HEK293 (cell line): ENCODE results near the gene KRTAP1-5.
"Not testable (repeated sequence)": the region's sequence is repeated elsewhere in the genome, so short reads cannot be mapped to it uniquely, and the experiment has no call there.

Experiments
- CTCF ChIA-PET: fragments of 350-600 bp; formaldehyde crosslinking; extraction: SDS; loops from one replicate; lab custom pipeline; 2021; ENCODE audit warnings: antibody characterized with exemption; lab: Yijun Ruan, JAX
- POLR2A ChIA-PET: fragments of 300-600 bp; formaldehyde crosslinking; extraction: SDS; loops from one replicate; lab custom pipeline; 2020; ENCODE audit warnings: antibody characterized with exemption, inconsistent platforms; lab: Yijun Ruan, JAX
- H3K27ac ChIP-seq: fragments of 200-500 bp; sonication (Bioruptor generic); 2 replicates; pipeline ENCODE4 v1.5.1; 2014; ENCODE audit warnings: low read depth, low read length, control low read depth, inconsistent platforms; ENCODE audit errors: extremely low read depth
- H3K36me3 ChIP-seq, 2 experiments: fragments of 200-500 bp in 1 of 2; sonication (Bioruptor generic) in 1 of 2; 1 replicate in 1 of 2; 2 replicates in 1 of 2; pipeline ENCODE4 v1.5.1; 2014 to 2017; ENCODE audit warnings: inconsistent platforms in 2 of 2, low read length in 2 of 2; ENCODE audit not compliant: control insufficient read depth in 2 of 2, insufficient read depth in 1 of 2
- H3K4me1 ChIP-seq: fragments of 200-500 bp; sonication (Bioruptor generic); 2 replicates; pipeline ENCODE4 v1.5.1; 2014; ENCODE audit warnings: mild to moderate bottlenecking, low read length, inconsistent platforms; ENCODE audit not compliant: control insufficient read depth, insufficient read depth
- H3K4me3 ChIP-seq: 2 replicates; pipeline ENCODE4 v1.5.1; 2011; ENCODE audit warnings: low read depth, mild to moderate bottlenecking, control low read depth, low read length, moderate library complexity
- H3K9me3 ChIP-seq: fragments of 200-500 bp; sonication (Bioruptor generic); 2 replicates; pipeline ENCODE4 v1.5.1; 2014; ENCODE audit warnings: low read depth, low read length, inconsistent platforms; ENCODE audit not compliant: control insufficient read depth, insufficient read depth
- GLIS1 ChIP-seq: fragments of 450-650 bp; formaldehyde crosslinking; IDR thresholded peaks from 2 replicates; pipeline ENCODE4 v1.5.1; 2016; ENCODE audit warnings: missing biosample characterization, missing genetic modification characterization
- KLF10 ChIP-seq: fragments of 450-650 bp; IDR thresholded peaks from 2 replicates; pipeline ENCODE4 v1.5.1; 2018; ENCODE audit warnings: missing biosample characterization, mild to moderate bottlenecking, missing genetic modification characterization
- KLF9 ChIP-seq: fragments of 450-650 bp; formaldehyde crosslinking; IDR thresholded peaks from 2 replicates; pipeline ENCODE4 v1.5.1; 2016; ENCODE audit warnings: missing biosample characterization, missing genetic modification characterization, low read depth
- MEIS1 ChIP-seq: sonication (generic); formaldehyde crosslinking; IDR thresholded peaks from 2 replicates; pipeline ENCODE4 v1.8.1; 2022; ENCODE audit warnings: missing genetic modification reagents, mild to moderate bottlenecking, borderline replicate concordance
- RBAK ChIP-seq: fragments of 450-650 bp; formaldehyde crosslinking; IDR thresholded peaks from 2 replicates; pipeline ENCODE4 v1.5.1; 2016; ENCODE audit warnings: missing biosample characterization, missing genetic modification characterization
- SCRT1 ChIP-seq: fragments of 450-650 bp; formaldehyde crosslinking; IDR thresholded peaks from 2 replicates; pipeline ENCODE4 v1.5.1; 2016; ENCODE audit warnings: missing biosample characterization, missing genetic modification characterization, borderline replicate concordance
- SCRT2 ChIP-seq: fragments of 450-650 bp; formaldehyde crosslinking; IDR thresholded peaks from 2 replicates; pipeline ENCODE4 v1.5.1; 2016; ENCODE audit warnings: missing biosample characterization, missing genetic modification characterization
- SP2 ChIP-seq: fragments of 450-650 bp; formaldehyde crosslinking; IDR thresholded peaks from 2 replicates; pipeline ENCODE4 v1.5.1; 2016; ENCODE audit warnings: missing biosample characterization, missing genetic modification characterization
- ZBTB20 ChIP-seq: fragments of 450-650 bp; formaldehyde crosslinking; IDR thresholded peaks from 2 replicates; pipeline ENCODE4 v1.5.1; 2016; ENCODE audit warnings: missing biosample characterization, missing genetic modification characterization
- ZFP69B ChIP-seq: fragments of 450-650 bp; formaldehyde crosslinking; IDR thresholded peaks from 2 replicates; pipeline ENCODE4 v1.5.1; 2016; ENCODE audit warnings: missing biosample characterization, missing genetic modification characterization
- ZIC2 ChIP-seq: fragments of 450-650 bp; formaldehyde crosslinking; IDR thresholded peaks from 2 replicates; pipeline ENCODE4 v1.5.1; 2016; ENCODE audit warnings: missing biosample characterization, missing genetic modification characterization
- ZNF121 ChIP-seq: fragments of 450-650 bp; formaldehyde crosslinking; IDR thresholded peaks from 2 replicates; pipeline ENCODE4 v1.5.1; 2016; ENCODE audit warnings: missing biosample characterization, missing genetic modification characterization
- ZNF146 ChIP-seq: fragments of 450-650 bp; formaldehyde crosslinking; IDR thresholded peaks from 2 replicates; pipeline ENCODE4 v1.5.1; 2016; ENCODE audit warnings: missing biosample characterization, missing genetic modification characterization
- ZNF174 ChIP-seq: fragments of 450-650 bp; formaldehyde crosslinking; IDR thresholded peaks from 2 replicates; pipeline ENCODE4 v1.5.0; 2017; ENCODE audit warnings: missing biosample characterization, mild to moderate bottlenecking, missing genetic modification characterization
- ZNF548 ChIP-seq: fragments of 450-650 bp; formaldehyde crosslinking; IDR thresholded peaks from 2 replicates; pipeline ENCODE4 v1.5.1; 2016; ENCODE audit warnings: missing biosample characterization, missing genetic modification characterization
- ZNF600 ChIP-seq: fragments of 450-650 bp; formaldehyde crosslinking; IDR thresholded peaks from 2 replicates; pipeline ENCODE4 v1.5.1; 2016; ENCODE audit warnings: missing biosample characterization, missing genetic modification characterization
- ZNF664 ChIP-seq: fragments of 450-650 bp; formaldehyde crosslinking; IDR thresholded peaks from 2 replicates; pipeline ENCODE4 v1.5.1; 2016; ENCODE audit warnings: missing biosample characterization, missing genetic modification characterization
- ZNF843 ChIP-seq: fragments of 450-650 bp; formaldehyde crosslinking; IDR thresholded peaks from 2 replicates; pipeline ENCODE4 v1.5.1; 2016; ENCODE audit warnings: missing biosample characterization, missing genetic modification characterization
- ZXDB ChIP-seq: fragments of 450-650 bp; formaldehyde crosslinking; IDR thresholded peaks from 2 replicates; pipeline ENCODE4 v1.5.1; 2016; ENCODE audit warnings: missing biosample characterization, missing genetic modification characterization
- TF ChIP-seq, protein P1 (sequence below): fragments of 450-650 bp; formaldehyde crosslinking; IDR thresholded peaks from 2 replicates; pipeline ENCODE4 v1.5.1; 2016; ENCODE audit warnings: missing biosample characterization, missing genetic modification characterization
- TF ChIP-seq, protein P2 (sequence below): fragments of 450-650 bp; formaldehyde crosslinking; IDR thresholded peaks from 2 replicates; pipeline ENCODE4 v1.5.1; 2016; ENCODE audit warnings: missing biosample characterization, missing genetic modification characterization

KRTAP1-5 gene

GRCh38 chr17:41048441-41048840, 21.4 kb upstream of the KRTAP1-5 start (continued):
- TF ChIP-seq ZNF664 (tag by site-specific recombination) (no peak), ZNF843 (tag by site-specific recombination) (no peak), ZNF146 (tag by site-specific recombination) (no peak), KLF10 (tag by site-specific recombination) (no peak), GLIS1 (no peak), ZNF121 (tag by site-specific recombination) (no peak)

DNA sequence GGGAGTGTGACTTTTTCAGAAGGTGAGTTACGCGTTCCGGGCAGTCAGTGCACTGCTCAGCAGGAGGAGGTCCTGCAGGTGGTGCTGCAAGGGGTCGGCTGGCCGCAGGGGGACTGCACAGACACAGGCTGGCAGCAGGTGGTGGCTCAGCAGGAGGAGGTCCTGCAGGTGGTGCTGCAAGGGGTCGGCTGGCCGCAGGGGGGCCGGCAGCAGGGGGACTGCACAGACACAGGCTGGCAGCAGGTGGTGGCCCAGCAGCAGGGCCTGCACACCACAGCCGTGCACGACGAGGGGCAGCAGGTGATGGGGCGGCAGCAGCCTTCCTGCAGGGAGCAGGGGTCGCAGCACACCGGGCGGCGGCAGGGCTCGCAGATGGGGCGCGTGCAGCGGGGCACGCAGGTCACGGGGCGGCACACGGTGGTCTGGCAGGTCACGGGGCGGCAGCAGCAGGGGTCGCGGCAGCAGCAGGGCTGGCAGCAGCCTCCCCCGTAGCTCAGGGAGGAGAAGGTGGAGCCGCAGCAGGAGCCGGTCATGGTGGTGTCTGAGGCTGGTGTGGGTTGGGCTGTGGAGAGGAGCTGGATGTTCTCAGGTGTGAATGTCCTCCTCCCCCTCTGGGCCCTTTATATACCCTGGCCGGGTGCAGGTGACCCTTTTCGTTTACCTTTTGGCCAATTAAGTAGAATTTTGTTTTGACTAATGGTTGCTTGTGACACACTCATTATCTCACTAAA, 19.9 kb upstream of the KRTAP1-5 start, which contains the start of gene KRTAP2-1:
Gene KRTAP2-1, minus strand, starts transcription at position 582 of the 731 bp plus-strand sequence. Its CDS starts 49 bp downstream, at position 533.
- CTCF ChIA-PET, POLR2A ChIA-PET, H3K4me3 ChIP-seq, H3K9me3 ChIP-seq, H3K27ac ChIP-seq, H3K4me1 ChIP-seq, H3K36me3 ChIP-seq: not testable (repeated sequence)
- TF ChIP-seq GLIS1 (peak; percentile 79), ZIC2 (peak; percentile 94)

GRCh38 chr17:41042953-41043352, 15.9 kb upstream of the KRTAP1-5 start:
- ChIA-PET POLR2A (no interaction called here), CTCF (interaction anchor here (1.0 to 1.5 kb wide), 2 partner anchors 15 to 79 kb away, joined by 3 read pairs; no protein-coding TSS in a partner anchor)
- Histone ChIP-seq H3K27ac (no peak overlapping the region), H3K36me3 (no peaks in the 10 kb centered on the region), H3K9me3 (no peaks in the 10 kb centered on the region; the same call in 1 of the 2 replicates), H3K4me1 (no peaks in the 10 kb centered on the region), H3K4me3 (no peak overlapping the region)
- TF ChIP-seq GLIS1 = no peak

- H3K9me3 ChIP-seq, H3K27ac ChIP-seq, POLR2A ChIA-PET, H3K4me1 ChIP-seq, H3K36me3 ChIP-seq, H3K4me3 ChIP-seq: not testable (repeated sequence)
- CTCF ChIA-PET = interaction anchor here (0.6 to 0.7 kb wide), 3 partner anchors 164 to 472 kb away, joined by 3 to 4 read pairs (median 3); no protein-coding TSS in a partner anchor
- 0 out of 2 replicates have a peak, but pooled peaks have one; percentile 29 for TF ChIP-seq SCRT2 (tag by site-specific recombination)
These were observed 14.0 kb upstream of the KRTAP1-5 start, which contains the start of gene KRTAP1-1 for GRCh38 chr17:41040783-41041571. Gene KRTAP1-1 (minus strand): TSS chr17:41041450. CDS start chr17:41041397, 53 bp downstream.

DNA sequence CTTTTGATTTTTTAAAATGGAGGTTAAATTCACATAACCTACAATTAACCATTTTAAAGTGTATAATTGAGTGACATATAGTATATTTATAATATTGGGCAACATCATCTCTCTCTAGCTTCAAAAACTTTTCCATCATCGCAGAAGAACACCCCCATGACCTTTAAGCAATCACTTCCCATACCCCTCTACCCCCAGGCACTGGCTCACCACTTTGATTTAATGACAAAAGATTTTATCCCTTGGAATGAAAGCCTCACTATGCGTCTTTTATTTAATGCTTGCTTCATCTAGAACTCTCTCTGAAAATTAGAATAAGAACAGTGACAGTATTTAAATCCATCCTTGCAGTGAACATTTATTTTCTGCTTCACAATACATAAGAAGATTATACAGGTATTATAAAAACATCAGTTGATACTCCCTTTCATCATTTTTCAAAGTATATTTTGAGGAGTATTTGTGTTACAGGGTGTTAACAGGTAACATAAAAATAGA, 10.9 kb upstream of the KRTAP1-5 start:
- POLR2A ChIA-PET = no interaction called here
- Histone ChIP-seq H3K4me1 (no peaks in the 10 kb centered on the region), H3K4me3 (no peak overlapping the region), H3K9me3 (no peaks in the 10 kb centered on the region), H3K36me3 (no peaks in the 10 kb centered on the region), H3K27ac (no peak overlapping the region)
- CTCF ChIA-PET = interaction anchor here (0.5 to 1.0 kb wide), 3 partner anchors 9 to 314 kb away, joined by 3 read pairs; no protein-coding TSS in a partner anchor
- TF ChIP-seq ZXDB (tag by site-specific recombination) = no peak
- TF ChIP-seq ZNF174 (tag by site-specific recombination) = no peak
- TF ChIP-seq SP2 (tag by site-specific recombination) = no peak
- no peak for TF ChIP-seq SCRT1 (tag by site-specific recombination)
- no peak for TF ChIP-seq ZNF600 (tag by site-specific recombination)
- no peak for TF ChIP-seq RBAK (tag by site-specific recombination)
- no peak for TF ChIP-seq ZBTB20 (tag by site-specific recombination)
- no peak for TF ChIP-seq MEIS1 (CRISPR knock-in tag)
- TF ChIP-seq, protein P1, sequence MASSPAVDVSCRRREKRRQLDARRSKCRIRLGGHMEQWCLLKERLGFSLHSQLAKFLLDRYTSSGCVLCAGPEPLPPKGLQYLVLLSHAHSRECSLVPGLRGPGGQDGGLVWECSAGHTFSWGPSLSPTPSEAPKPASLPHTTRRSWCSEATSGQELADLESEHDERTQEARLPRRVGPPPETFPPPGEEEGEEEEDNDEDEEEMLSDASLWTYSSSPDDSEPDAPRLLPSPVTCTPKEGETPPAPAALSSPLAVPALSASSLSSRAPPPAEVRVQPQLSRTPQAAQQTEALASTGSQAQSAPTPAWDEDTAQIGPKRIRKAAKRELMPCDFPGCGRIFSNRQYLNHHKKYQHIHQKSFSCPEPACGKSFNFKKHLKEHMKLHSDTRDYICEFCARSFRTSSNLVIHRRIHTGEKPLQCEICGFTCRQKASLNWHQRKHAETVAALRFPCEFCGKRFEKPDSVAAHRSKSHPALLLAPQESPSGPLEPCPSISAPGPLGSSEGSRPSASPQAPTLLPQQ (tag by site-specific recombination) = no peak
- no peak for TF ChIP-seq KLF9
- no peak for TF ChIP-seq ZNF843 (tag by site-specific recombination)
- no peak for TF ChIP-seq ZNF548 (tag by site-specific recombination)
- no peak for TF ChIP-seq ZFP69B (tag by site-specific recombination)
- TF ChIP-seq, protein P2, sequence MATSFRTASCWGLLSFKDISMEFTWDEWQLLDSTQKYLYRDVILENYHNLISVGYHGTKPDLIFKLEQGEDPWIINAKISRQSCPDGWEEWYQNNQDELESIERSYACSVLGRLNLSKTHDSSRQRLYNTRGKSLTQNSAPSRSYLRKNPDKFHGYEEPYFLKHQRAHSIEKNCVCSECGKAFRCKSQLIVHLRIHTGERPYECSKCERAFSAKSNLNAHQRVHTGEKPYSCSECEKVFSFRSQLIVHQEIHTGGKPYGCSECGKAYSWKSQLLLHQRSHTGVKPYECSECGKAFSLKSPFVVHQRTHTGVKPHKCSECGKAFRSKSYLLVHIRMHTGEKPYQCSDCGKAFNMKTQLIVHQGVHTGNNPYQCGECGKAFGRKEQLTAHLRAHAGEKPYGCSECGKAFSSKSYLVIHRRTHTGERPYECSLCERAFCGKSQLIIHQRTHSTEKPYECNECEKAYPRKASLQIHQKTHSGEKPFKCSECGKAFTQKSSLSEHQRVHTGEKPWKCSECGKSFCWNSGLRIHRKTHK (tag by site-specific recombination) = no peak
